ENCODE data around the gene ACTL8.

ACTL8 gene

GRCh38 chr1:17844185-17844826 lies 89.2 kb downstream of the ACTL8 start:
- H3K36me3 ChIP-seq (replicated peaks; ENCODE audit: insufficient read depth, low read length), result no peaks in the 10 kb centered on the region
- no peak overlapping the region for H3K4me2 ChIP-seq (ENCODE audit: low read depth, low read length)
- H3K9me2 ChIP-seq (replicated peaks; ENCODE audit: insufficient read depth, low read length), result no peaks in the 10 kb centered on the region
- no peak overlapping the region for H3K27ac ChIP-seq (ENCODE audit: low read length)
- no peaks in the 10 kb centered on the region for H4K20me1 ChIP-seq (ENCODE audit: insufficient read depth, low read length)
- no peak for TF ChIP-seq EZH2phosphoT487 (IDR thresholded peaks at IDR 0.05; ENCODE audit: low read length)
- no peak for TF ChIP-seq EZH2 (optimal IDR thresholded peaks at IDR 0.05; ENCODE audit: low read depth, low read length)
- TF ChIP-seq CTCF (IDR thresholded peaks at IDR 0.05; ENCODE audit: low read length), result no peak
- no peaks in the 10 kb centered on the region for H3F3A ChIP-seq (ENCODE audit: insufficient read depth, low read length)
- no peak overlapping the region for H3K4me3 ChIP-seq (ENCODE audit: low read length)
- no peaks in the 10 kb centered on the region for H3K79me2 ChIP-seq (ENCODE audit: low read length)
- DNase-seq, result no peak
- H3K4me1 ChIP-seq (ENCODE audit: low read length), result no peaks in the 10 kb centered on the region
- H2AFZ ChIP-seq (ENCODE audit: low read length), result no peak overlapping the region
- no peak overlapping the region for H3K9ac ChIP-seq (ENCODE audit: low read length)
- peaks cover 82% of the 10 kb centered on the region for H3K27me3 ChIP-seq (replicated peaks; ENCODE audit: insufficient read depth, low read length)
- H3K9me3 ChIP-seq (replicated peaks; ENCODE audit: insufficient read depth, low read length), result no peaks in the 10 kb centered on the region

GRCh38 chr1:17845583-17845982 lies 90.5 kb downstream of the ACTL8 start:
- no peak for TF ChIP-seq EZH2 (optimal IDR thresholded peaks at IDR 0.05; ENCODE audit: low read depth, low read length)
- no peak for TF ChIP-seq CTCF (IDR thresholded peaks at IDR 0.05; ENCODE audit: low read length)
- TF ChIP-seq EZH2phosphoT487 (IDR thresholded peaks at IDR 0.05; ENCODE audit: low read length), result no peak
- DNase-seq, result no peak
- no peaks in the 10 kb centered on the region for H3K9me2 ChIP-seq (replicated peaks; ENCODE audit: insufficient read depth, low read length)
- peaks cover 83% of the 10 kb centered on the region for H3K27me3 ChIP-seq (replicated peaks; ENCODE audit: insufficient read depth, low read length)
- no peak overlapping the region for H3K9ac ChIP-seq (ENCODE audit: low read length)
- H3F3A ChIP-seq (ENCODE audit: insufficient read depth, low read length), result no peaks in the 10 kb centered on the region
- no peak overlapping the region for H2AFZ ChIP-seq (ENCODE audit: low read length)
- no peaks in the 10 kb centered on the region for H3K79me2 ChIP-seq (ENCODE audit: low read length)
- H3K9me3 ChIP-seq (replicated peaks; ENCODE audit: insufficient read depth, low read length), result no peaks in the 10 kb centered on the region
- H3K4me3 ChIP-seq (ENCODE audit: low read length), result no peak overlapping the region
- H3K4me2 ChIP-seq (ENCODE audit: low read depth, low read length), result no peak overlapping the region
- no peaks in the 10 kb centered on the region for H3K36me3 ChIP-seq (replicated peaks; ENCODE audit: insufficient read depth, low read length)
- no peaks in the 10 kb centered on the region for H4K20me1 ChIP-seq (ENCODE audit: insufficient read depth, low read length)
- no peak overlapping the region for H3K27ac ChIP-seq (ENCODE audit: low read length)
- no peaks in the 10 kb centered on the region for H3K4me1 ChIP-seq (ENCODE audit: low read length)

GRCh38 chr1:17846341-17846740 lies 91.2 kb downstream of the ACTL8 start:
- Histone ChIP-seq H3K27ac (ENCODE audit: low read length) (no peak overlapping the region), H4K20me1 (ENCODE audit: insufficient read depth, low read length) (no peaks in the 10 kb centered on the region), H3F3A (ENCODE audit: insufficient read depth, low read length) (no peaks in the 10 kb centered on the region), H3K27me3 (replicated peaks; ENCODE audit: insufficient read depth, low read length) (peaks cover 84% of the 10 kb centered on the region), H3K9ac (ENCODE audit: low read length) (no peak overlapping the region), H3K36me3 (replicated peaks; ENCODE audit: insufficient read depth, low read length) (no peaks in the 10 kb centered on the region), H3K4me1 (ENCODE audit: low read length) (no peaks in the 10 kb centered on the region), H3K4me3 (ENCODE audit: low read length) (no peak overlapping the region), H3K4me2 (ENCODE audit: low read depth, low read length) (no peak overlapping the region), H3K79me2 (ENCODE audit: low read length) (no peaks in the 10 kb centered on the region), H3K9me2 (replicated peaks; ENCODE audit: insufficient read depth, low read length) (no peaks in the 10 kb centered on the region), H2AFZ (ENCODE audit: low read length) (no peak overlapping the region), H3K9me3 (replicated peaks; ENCODE audit: insufficient read depth, low read length) (no peaks in the 10 kb centered on the region)
- TF ChIP-seq CTCF (IDR thresholded peaks at IDR 0.05; ENCODE audit: low read length), result no peak
- no peak for TF ChIP-seq EZH2phosphoT487 (IDR thresholded peaks at IDR 0.05; ENCODE audit: low read length)
- TF ChIP-seq EZH2 (optimal IDR thresholded peaks at IDR 0.05; ENCODE audit: low read depth, low read length), result no peak
- no peak for DNase-seq
